Hematopoietic multipotent progenitor cell treated with erythropoietin and hydrocortisone succinate and interleukin-3 and kit ligand, for 15 days (in vitro differentiated cells): ENCODE results near the gene RHOT1.

ENCODE experiments used
- DNase-seq: peaks from one replicate; pipeline ENCODE4 v3.0.0-alpha.2; 2015; ENCODE audit warnings: low spot score

The RHOT1 gene

GRCh38 chr17:32269377-32269776, 127.1 kb downstream of the RHOT1 start:
- DNase-seq: no peak

- no peak for DNase-seq
Measured at GRCh38 chr17:32271844-32272243, 129.5 kb downstream of the RHOT1 start.

GRCh38 chr17:32274101-32274500, 131.8 kb downstream of the RHOT1 start:
- DNase-seq: no peak

- no peak for DNase-seq
Measured at GRCh38 chr17:32274643-32275042, 132.3 kb downstream of the RHOT1 start.
